Effector CD4-positive, alpha-beta T cell (primary cell): ENCODE data around the gene PAPSS2.
"Not testable (repeated sequence)": the region's sequence is repeated elsewhere in the genome, so short reads cannot be mapped to it uniquely, and the experiment has no call there.

Source experiments
- DNase-seq: peaks from one replicate; pipeline ENCODE4 v3.0.0-alpha.2; 2020

Gene PAPSS2

DNA sequence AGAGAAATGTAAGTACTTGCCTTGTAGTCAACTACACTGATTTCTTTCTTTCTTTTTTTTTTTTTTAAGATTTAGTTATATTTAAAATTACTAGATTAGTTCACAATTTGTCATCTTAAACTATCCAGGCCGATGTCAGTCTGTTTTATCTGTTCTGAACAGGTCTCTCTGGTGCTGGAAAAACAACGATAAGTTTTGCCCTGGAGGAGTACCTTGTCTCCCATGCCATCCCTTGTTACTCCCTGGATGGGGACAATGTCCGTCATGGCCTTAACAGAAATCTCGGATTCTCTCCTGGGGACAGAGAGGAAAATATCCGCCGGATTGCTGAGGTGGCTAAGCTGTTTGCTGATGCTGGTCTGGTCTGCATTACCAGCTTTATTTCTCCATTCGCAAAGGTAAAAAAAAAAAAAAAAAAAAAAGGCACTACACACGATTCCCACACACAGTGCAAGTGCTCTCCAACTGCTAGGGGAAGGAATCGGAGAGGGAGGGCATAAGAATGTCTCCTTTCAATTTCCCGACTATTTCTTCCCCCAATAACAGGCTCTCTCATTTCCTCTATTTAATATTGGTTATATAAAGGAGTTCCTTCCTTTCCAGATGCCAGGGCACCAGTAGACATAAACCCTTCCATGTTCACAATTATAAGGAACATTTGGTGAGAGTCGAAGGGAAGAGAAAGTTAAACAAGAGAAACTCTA lies 53.4 kb downstream of the PAPSS2 start:
- DNase-seq, result no peak

GRCh38 chr10:87713707-87714106 lies 54.0 kb downstream of the PAPSS2 start:
- DNase-seq, result no peak

DNA sequence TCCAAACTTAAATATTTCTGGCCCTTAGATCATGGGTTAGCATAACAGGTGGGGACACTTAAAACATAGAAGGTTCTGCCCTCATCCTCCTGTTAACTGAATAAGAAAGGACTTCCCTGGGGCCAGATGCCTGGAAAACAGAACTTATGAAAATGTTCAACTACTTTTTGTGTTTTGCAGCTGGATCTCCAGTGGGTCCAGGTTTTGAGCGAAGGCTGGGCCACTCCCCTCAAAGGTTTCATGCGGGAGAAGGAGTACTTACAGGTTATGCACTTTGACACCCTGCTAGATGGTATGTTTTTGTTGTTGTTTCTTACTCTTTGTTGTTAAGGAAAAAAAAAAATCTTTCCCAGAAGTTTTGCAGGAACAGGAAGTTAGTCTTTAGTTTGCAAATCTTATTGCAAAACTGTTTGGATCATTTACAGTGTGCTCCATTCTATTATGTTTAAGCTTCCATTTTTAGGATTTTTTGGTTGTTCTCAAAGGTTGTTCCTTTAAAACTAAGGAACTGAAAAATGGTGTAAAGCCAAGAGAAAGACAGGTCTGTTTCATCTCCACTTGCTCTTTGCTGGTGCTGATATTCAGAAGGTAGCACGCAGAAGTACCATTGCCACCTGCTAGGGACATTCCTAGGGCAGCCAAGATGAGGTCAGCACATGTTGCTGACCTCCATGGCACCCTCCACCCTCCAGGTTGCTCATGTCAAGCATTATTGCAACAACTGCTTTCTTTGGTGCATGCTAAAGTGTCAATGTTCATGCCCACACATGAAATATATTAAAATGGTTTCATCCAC lies 56.1 kb downstream of the PAPSS2 start:
- DNase-seq, result no peak

DNA sequence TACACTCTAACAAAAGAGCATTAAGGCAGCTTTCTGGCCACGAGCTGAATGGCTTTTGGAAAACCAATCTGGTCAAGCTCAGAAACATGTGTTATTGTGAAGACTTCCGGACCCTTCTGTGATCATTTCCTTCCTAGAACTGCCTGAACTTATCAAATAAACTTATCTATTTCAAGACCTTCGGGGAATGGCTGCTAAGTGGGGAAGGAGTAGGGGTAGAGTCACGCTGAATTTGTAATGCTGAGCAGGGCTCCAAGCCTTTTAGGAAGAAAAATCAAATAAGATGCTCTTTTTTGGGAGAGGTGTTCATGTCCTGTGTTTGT lies 56.6 kb downstream of the PAPSS2 start:
- no peak for DNase-seq

DNA sequence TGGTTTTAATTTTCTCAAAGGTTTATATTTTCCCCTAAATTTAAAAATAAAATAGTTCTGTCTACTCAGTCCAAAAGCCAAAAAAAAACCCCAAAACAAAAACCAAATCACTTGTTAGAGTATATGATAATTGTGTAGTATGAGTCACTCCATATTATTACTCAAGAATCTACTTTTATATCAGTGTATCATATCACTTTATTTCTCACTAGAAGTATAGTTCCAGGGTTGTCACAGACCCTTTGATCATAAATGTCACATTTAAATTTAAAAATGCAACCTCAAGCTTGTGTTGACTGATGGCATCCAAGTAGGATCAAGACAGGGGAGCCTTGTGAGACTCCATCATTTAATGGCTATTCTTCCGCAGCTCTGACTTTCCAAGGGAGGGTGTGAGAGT lies 61.0 kb downstream of the PAPSS2 start:
- DNase-seq, result no peak

DNA sequence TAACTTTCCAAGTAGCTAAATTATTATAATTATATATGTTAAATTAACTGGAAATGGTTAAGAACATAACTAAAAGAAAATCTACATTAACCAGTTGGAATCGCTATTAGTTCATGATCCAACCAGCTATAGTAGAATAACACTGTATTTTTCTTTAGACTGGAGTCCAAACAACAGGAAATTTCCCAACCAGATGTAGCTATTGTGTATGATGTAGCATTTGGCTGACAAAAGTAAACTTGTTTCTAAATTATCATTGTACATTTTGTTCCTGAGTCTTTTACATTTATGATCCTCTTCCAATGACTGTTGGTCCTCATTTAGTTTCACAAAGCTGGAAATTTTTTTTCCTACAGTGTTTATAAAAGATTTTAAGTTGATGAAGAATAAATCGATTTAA lies 62.1 kb downstream of the PAPSS2 start:
- no peak for DNase-seq

DNA sequence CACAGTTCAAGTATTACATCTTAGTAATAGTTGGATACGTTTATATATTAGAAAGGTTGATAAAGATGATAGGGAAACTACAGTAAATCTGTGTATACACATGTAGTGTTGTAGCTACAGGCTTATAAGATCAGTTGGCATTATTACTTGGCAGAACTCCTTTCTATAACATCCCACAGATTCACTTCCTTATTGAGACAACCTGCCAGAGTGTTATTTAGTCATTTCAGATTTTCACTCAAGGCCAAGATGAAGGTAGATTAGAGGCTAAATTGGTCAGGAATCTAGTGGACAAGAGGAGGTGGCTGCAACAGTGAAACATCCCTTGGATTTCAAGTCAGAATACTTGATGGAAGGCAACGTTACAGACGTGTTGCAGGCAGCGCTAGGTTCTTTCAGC lies 63.0 kb downstream of the PAPSS2 start:
- no peak for DNase-seq

GRCh38 chr10:87723500-87723899 lies 63.8 kb downstream of the PAPSS2 start:
- no peak for DNase-seq

DNA sequence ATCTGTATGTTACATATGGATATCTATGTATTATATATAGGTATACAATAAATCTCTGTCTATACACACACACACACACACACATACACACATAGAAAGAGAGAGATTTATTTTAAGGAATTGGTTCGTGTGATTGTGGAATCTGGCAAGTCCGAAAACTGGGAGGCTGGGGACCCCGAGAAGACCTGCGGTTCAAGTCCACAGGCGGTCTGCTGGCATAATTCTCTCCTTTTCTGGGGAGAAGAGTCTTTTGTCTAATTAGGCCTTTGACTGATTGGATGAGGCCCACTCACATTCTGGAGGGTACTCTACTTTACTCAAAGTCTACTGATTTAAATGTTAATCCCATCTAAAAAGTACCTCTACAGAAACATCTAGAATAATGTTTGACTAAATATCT lies 65.1 kb downstream of the PAPSS2 start:
- DNase-seq, result no peak

GRCh38 chr10:87729940-87730339 lies 70.3 kb downstream of the PAPSS2 start:
- no peak for DNase-seq

GRCh38 chr10:87733081-87733480 lies 73.4 kb downstream of the PAPSS2 start:
- no peak for DNase-seq

DNA sequence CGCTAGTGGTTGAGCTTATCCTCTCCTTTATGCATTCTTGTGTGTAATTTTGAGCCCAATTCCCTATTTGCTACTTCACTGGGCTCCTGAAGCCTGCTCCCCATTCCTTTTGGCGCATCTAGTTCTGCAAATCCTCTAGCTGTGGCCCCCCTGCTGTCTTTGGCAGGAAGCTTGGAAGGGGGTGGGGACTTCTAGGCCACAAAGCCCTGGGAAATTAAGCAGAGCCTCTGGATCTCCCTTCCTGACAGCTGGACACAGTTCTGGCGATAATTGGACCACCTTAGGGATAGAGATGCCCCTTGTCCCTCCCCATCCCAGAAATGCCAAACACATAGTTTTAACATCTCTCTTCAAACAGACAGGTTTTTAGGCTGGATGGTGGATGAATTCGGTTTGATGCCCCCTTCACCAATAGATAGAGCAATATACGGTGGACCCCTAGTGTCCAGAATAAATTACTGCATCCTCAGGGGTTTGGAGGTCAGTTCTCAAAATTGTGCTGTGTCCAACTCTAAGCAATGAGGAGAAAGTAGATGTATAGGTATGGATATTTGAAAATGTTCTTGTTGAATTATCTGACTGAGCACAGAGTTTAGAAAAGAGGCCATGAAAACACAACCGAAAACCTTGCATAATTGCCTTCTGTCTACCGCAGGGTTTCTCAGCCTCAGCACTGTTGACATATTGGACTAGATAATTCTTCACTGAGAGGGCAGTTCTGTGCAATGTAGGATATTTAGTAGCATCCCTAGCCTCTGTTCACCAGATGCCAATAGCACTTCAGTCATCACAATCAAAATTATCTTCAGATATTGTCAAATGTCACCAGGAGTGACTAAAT lies 75.5 kb downstream of the PAPSS2 start:
- DNase-seq, result no peak

DNA sequence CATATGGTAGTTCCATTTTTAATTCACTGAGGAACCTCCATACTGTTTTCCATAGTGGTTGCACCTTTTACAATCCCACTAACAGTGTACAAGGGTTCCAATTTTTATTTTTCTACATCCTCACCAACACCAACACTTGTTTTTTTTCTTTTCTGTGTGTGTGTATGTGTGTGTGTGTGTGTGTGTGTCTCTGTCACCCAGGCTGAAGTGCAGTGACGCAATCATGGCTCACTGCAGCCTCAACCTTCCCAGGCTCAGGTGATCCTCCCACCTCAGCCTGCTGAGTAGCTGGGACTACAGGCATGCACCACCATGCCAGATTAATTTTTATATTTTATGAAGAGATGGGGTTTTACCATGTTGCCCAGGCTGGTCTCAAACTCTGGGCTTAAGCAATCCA lies 78.6 kb downstream of the PAPSS2 start:
- DNase-seq, result not testable (repeated sequence)

- no peak for DNase-seq
These were observed 80.0 kb downstream of the PAPSS2 start for GRCh38 chr10:87739703-87740102.

DNA sequence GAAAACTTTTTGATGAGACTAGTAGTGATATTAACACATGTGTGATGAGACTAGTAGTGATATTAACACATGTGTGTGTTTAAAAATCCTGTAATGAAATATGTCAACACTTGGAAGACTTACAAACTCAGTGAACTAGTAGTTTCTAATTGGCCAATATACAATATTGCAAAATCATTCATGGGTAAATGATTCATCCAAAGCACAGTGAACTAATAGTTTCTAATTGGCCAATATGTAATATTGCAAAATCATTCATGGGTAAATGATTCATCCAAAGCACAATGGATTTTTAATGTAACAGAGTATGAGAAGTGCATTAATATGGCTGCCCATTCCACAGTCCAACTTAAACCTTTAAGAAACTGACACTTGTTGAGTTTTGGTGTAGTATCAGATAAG lies 80.6 kb downstream of the PAPSS2 start:
- DNase-seq, result no peak

DNA sequence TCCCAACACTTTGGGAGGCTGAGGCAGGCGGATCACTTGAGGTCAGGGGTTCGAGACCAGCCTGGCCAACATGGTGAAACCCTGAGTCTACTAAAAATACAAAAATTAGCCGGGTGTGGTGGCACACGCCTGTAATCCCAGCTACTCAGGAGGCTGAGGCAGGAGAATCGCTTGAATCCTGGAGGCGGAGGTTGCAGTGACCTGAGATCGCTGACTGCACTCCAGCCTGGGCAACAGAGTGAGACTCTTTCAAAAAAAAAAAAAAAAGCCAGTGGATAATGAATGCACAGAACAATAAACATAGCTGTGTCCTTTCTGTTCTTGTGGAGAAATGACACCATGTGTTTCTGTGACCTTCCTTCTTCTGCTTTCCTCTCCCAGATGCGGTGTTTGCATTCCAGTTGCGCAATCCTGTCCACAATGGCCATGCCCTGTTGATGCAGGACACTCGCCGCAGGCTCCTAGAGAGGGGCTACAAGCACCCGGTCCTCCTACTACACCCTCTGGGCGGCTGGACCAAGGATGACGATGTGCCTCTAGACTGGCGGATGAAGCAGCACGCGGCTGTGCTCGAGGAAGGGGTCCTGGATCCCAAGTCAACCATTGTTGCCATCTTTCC lies 83.4 kb downstream of the PAPSS2 start:
- DNase-seq, result not testable (repeated sequence)

GRCh38 chr10:87744606-87745005 lies 84.9 kb downstream of the PAPSS2 start:
- DNase-seq, result no peak

GRCh38 chr10:87746911-87747310 lies 87.2 kb downstream of the PAPSS2 start:
- no peak for DNase-seq

GRCh38 chr10:87748244-87748643 lies 88.6 kb downstream of the PAPSS2 start:
- DNase-seq, result not testable (repeated sequence)

GRCh38 chr10:87750001-87750671 lies 90.5 kb downstream of the PAPSS2 start:
- no peak for DNase-seq

- DNase-seq, result no peak
These were observed 91.1 kb downstream of the PAPSS2 start for GRCh38 chr10:87750817-87751216.

GRCh38 chr10:87751274-87751673 lies 91.6 kb downstream of the PAPSS2 start:
- no peak for DNase-seq

DNA sequence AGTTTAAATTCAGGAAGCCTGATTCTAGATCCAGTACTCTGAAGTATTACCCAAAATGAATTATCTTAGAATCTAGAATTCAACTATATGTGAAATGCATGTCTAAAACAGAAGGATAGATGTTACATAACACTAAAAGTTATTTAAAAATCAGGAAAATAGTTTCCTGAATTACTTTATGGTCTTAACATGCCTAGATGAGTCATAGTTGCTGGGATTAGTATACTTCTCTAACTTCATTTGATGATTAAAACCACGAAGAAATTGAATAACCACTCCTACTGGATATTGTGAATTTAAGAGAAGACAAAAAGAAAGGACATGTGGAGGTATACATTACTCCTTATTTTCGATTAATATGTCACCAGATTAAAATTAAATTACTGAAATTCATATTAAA lies 92.9 kb downstream of the PAPSS2 start:
- DNase-seq, result no peak
